Esophagus squamous epithelium (tissue), 5 donors: ENCODE results near the gene CTRB2. TPM values are rescaled to one million over a fixed set of nuclear protein-coding genes. Genes with fewer than 3 reads are reported as not detected.
"Not testable (repeated sequence)": the region's sequence is repeated elsewhere in the genome, so short reads cannot be mapped to it uniquely, and the experiment has no call there.

ENCODE experiments used
- DNase-seq: peaks from one replicate; lab custom pipeline; 2025; lab: John Stamatoyannopoulos, UW
- H3K27ac ChIP-seq, 4 donors: fragments of 200-600 bp; sonication (generic); one replicate each; pipeline ENCODE4 v1.5.1; 2016 to 2019; ENCODE audit warnings: mild to moderate bottlenecking in 1 of 4
- H3K27me3 ChIP-seq, 4 donors: fragments of 200-600 bp; sonication (generic); 1 replicate in 3 of 4; 2 replicates in 1 of 4; pipeline versions ENCODE4 v1.5.1 to v1.6.0; 2017 to 2021; ENCODE audit warnings: antibody characterized with exemption in 1 of 4
- H3K36me3 ChIP-seq, 3 donors: fragments of 200-600 bp; sonication (generic); one replicate each; pipeline ENCODE4 v1.5.1; 2016 to 2019
- H3K4me1 ChIP-seq, 3 donors: fragments of 200-600 bp; sonication (generic); one replicate each; pipeline ENCODE4 v1.5.1; 2017 to 2019
- H3K4me3 ChIP-seq, 4 donors: fragments of 200-600 bp; sonication (generic); 1 replicate in 3 of 4; 2 replicates in 1 of 4; pipeline ENCODE4 v1.5.1; 2016 to 2019; ENCODE audit warnings: mild to moderate bottlenecking in 2 of 4, moderate library complexity in 1 of 4
- H3K9me3 ChIP-seq, 3 donors: fragments of 200-600 bp; sonication (generic); one replicate each; pipeline ENCODE4 v1.5.1; 2016 to 2019
- CTCF ChIP-seq, 6 experiments: fragments of 450-650 bp in 4 of 6; fragments of 200-600 bp in 2 of 6; sonication (generic) in 2 of 6; IDR thresholded peaks; one replicate each; pipeline ENCODE4 v1.5.1; 2016 to 2019; ENCODE audit warnings: antibody characterized with exemption in 6 of 6, mild to moderate bottlenecking in 4 of 6, moderate library complexity in 4 of 6
- POLR2A ChIP-seq, 4 donors: fragments of 450-650 bp; IDR thresholded peaks; one replicate each; pipeline ENCODE4 v1.6.1; 2017; ENCODE audit warnings: antibody characterized with exemption in 4 of 4, mild to moderate bottlenecking in 4 of 4, moderate library complexity in 3 of 4
- WGBS, 2 donors: methylation state at CpG; one replicate each; pipeline ENCODE4 v1.1.5; 2018; 5-methylcytosine and 5-hydroxymethylcytosine counted together
- intact Hi-C: fragments of 100-400 bp; cut with DNase I; formaldehyde crosslinking; loops from one replicate; pipeline ENCODE4 v1.15.0; 2022
- total RNA-seq, 4 donors: library from RNA; depleted of rRNA; stranded (reverse); fragments of >200 nt; gene quantifications; one replicate each; pipeline ENCODE4 v1.1.0, GENCODE V29; 2016
- donor health status: DM: yes; HTN: yes; CAD: no.

Gene CTRB2
- total RNA-seq, 4 donors from 2014 or later: not detected

- intact Hi-C loops: no loop called here
- Histone ChIP-seq H3K9me3 (no peaks in the 10 kb centered on the region), H3K4me1 (no peaks in the 10 kb centered on the region), H3K27ac (no peak overlapping the region), H3K27me3 (no peaks in the 10 kb centered on the region), H3K36me3 (no peaks in the 10 kb centered on the region), H3K4me3 (no peak overlapping the region)
- DNase-seq: no peak
- TF ChIP-seq POLR2A (IDR thresholded peaks at IDR 0.05) (no peak), CTCF (IDR thresholded peaks at IDR 0.05) (no peak)
- 81 to 93% methylated on average over 4 to 7 of the region's 7 CpGs for WGBS, 2 donors
Measured at GRCh38 chr16:75216576-75216975, 9.6 kb upstream of the CTRB2 start.

DNA sequence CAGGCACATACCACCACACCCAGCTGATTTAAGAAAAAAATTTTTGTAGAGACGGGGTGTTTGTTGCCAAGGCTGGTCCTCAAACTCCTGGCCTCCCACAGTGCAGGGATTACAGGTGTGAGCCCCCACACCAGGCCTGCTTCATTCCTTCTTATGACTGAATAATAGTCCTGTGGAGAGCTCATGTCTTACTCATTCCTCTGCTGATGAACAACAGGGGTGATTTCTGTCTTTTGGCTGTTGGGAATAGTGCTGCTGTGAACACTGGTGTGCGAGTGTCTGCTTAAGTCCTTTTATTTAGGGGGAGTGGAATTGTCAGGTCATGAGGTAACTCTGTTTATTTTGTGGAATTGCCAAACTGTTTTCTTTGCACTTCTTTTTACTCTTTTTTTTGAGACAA lies 9.2 kb upstream of the CTRB2 start:
- WGBS, 2 donors: 77 to 88% methylated on average over 2 of the region's 2 CpGs

DNA sequence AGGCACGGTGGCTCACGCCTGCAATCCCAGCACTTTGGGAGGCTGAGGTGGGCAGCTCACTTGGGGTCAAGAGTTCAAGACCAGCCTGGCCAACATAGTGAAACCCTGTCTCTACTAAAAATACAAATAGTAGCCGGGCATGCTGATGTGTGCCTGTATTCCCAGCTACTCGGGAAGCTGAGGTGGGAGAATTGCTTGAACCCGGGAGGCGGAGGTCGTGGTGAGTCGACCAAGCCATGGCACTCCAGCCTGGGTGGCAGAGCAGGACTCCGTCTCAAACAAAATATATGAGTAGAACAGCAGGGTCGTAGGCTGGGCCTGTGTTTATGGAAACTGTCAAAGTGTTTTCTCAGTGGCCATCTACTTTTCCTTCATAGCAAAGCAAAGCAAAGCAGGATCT lies 4.3 kb upstream of the CTRB2 start:
- H3K9me3 ChIP-seq, H3K4me1 ChIP-seq, intact Hi-C loops, H3K36me3 ChIP-seq, H3K27ac ChIP-seq, DNase-seq, H3K4me3 ChIP-seq: not testable (repeated sequence)
- peaks cover 0 to 13% (median 0%) of the 10 kb centered on the region in 4 donors for H3K27me3 ChIP-seq
- WGBS, 2 donors: 71 to 81% methylated on average over 4 to 10 of the region's 10 CpGs

More for the DNA sequence above, 9.2 kb upstream of the CTRB2 start:
- DNase-seq: no peak
- H3K4me3 ChIP-seq: no peak overlapping the region
- H3K27me3 ChIP-seq: no peaks in the 10 kb centered on the region
- no peak overlapping the region for H3K27ac ChIP-seq
- TF ChIP-seq CTCF (IDR thresholded peaks at IDR 0.05) (no peak), POLR2A (IDR thresholded peaks at IDR 0.05) (no peak)
- no peaks in the 10 kb centered on the region for H3K36me3 ChIP-seq
- H3K4me1 ChIP-seq: no peaks in the 10 kb centered on the region
- intact Hi-C loops: no loop called here
- H3K9me3 ChIP-seq: no peaks in the 10 kb centered on the region

DNA sequence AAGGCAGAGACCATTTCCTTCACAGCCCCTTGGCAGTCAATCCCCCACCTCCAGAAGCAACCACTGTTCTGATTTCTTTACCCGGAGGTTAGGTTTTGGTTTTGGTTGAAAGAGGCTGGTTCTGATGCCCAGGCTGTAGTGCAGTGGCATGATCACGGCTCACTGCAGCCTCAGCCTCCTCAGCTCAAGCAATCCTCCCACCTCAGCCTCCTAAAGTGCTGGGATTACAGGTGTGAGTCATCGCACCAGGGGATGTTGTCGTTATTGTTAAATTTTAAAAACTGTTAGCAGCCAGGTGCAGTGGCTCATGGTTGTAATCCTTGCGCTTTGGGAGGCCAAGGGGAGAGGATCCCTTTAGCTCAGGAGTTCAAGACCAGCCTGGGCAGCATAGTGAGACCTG lies 3.0 kb upstream of the CTRB2 start:
- H3K27ac ChIP-seq: no peak overlapping the region
- peaks cover 0 to 16% (median 0%) of the 10 kb centered on the region in 4 donors for H3K27me3 ChIP-seq
- no peak overlapping the region for H3K4me3 ChIP-seq
- intact Hi-C loops: loop anchor here (10.0 kb wide), 1 partner anchor 175 kb away; no protein-coding TSS in a partner anchor
- no peaks in the 10 kb centered on the region for H3K9me3 ChIP-seq
- DNase-seq: no peak
- no peaks in the 10 kb centered on the region for H3K36me3 ChIP-seq
- TF ChIP-seq POLR2A (IDR thresholded peaks at IDR 0.05) (no peak), CTCF (IDR thresholded peaks at IDR 0.05) (no peak)
- WGBS, 2 donors: 75 to 100% methylated on average over 2 to 4 of the region's 5 CpGs
- no peaks in the 10 kb centered on the region for H3K4me1 ChIP-seq

DNA sequence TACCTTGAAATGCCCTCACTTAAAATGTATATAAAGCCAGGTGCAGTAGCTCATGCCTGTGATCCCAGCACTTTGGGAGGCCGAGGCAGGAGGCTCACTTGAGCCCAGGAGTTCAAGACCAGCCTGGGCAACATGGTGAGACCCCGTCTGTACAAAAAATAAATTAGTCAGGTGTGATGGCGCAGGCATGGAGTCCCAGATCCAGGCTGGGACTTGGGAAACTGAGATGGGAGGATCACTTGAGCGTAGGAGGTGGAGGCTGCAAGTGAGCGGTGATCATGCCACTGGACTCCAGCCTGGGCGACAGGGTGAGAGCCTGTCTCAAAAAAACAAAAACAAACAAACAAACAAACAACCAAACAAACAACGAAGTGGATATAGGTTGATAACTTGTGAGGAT lies 2.6 kb upstream of the CTRB2 start:
- intact Hi-C loops: loop anchor here (10.0 kb wide), 1 partner anchor 175 kb away; no protein-coding TSS in a partner anchor
- not testable (repeated sequence) for H3K36me3 ChIP-seq, H3K27ac ChIP-seq, DNase-seq, H3K4me1 ChIP-seq, H3K4me3 ChIP-seq, H3K9me3 ChIP-seq
- H3K27me3 ChIP-seq: peaks cover 0 to 16% (median 0%) of the 10 kb centered on the region in 4 donors
- 84 to 92% methylated on average over 7 of the region's 7 CpGs for WGBS, 2 donors

- H3K4me1 ChIP-seq: no peaks in the 10 kb centered on the region
- H3K9me3 ChIP-seq: no peaks in the 10 kb centered on the region
- H3K27me3 ChIP-seq: peaks cover 0 to 16% (median 0%) of the 10 kb centered on the region in 4 donors
- DNase-seq: no peak
- H3K27ac ChIP-seq: no peak overlapping the region
- TF ChIP-seq POLR2A (IDR thresholded peaks at IDR 0.05) (no peak), CTCF (IDR thresholded peaks at IDR 0.05) (no peak)
- WGBS, 2 donors: 82 to 88% methylated on average over 13 to 19 of the region's 27 CpGs
- H3K36me3 ChIP-seq: no peaks in the 10 kb centered on the region
- no peak overlapping the region for H3K4me3 ChIP-seq
- intact Hi-C loops: loop anchor here (10.0 kb wide), 1 partner anchor 176 kb away; no protein-coding TSS in a partner anchor
Measured at GRCh38 chr16:75208861-75209505, 2.0 kb upstream of the CTRB2 start.
